ENCODE results near the gene KCNC4.

DNA sequence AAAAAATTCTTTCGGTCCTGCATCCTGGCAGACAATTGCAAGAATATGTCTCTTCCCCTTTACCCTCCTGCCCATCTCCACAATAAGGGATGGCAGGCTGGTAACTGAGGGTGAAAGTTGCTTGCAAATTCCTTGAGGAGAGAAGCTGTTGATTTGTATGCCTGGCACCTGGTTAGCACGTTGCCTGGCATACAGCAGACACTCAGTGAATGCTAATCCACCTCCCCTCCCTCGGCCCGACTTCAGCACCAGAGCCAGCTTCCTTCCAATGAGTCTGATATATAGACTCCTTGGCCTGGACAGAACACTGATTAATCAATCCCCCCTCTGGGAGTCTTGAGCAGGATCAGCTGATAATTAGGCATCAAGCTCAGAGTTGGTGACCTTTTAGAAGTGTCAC lies 39.1 kb downstream of the KCNC4 start:
- TF ChIP-seq POLR2A (IDR thresholded peaks at IDR 0.05; ENCODE audit: low read depth) = no peak
- TF ChIP-seq, protein P1, sequence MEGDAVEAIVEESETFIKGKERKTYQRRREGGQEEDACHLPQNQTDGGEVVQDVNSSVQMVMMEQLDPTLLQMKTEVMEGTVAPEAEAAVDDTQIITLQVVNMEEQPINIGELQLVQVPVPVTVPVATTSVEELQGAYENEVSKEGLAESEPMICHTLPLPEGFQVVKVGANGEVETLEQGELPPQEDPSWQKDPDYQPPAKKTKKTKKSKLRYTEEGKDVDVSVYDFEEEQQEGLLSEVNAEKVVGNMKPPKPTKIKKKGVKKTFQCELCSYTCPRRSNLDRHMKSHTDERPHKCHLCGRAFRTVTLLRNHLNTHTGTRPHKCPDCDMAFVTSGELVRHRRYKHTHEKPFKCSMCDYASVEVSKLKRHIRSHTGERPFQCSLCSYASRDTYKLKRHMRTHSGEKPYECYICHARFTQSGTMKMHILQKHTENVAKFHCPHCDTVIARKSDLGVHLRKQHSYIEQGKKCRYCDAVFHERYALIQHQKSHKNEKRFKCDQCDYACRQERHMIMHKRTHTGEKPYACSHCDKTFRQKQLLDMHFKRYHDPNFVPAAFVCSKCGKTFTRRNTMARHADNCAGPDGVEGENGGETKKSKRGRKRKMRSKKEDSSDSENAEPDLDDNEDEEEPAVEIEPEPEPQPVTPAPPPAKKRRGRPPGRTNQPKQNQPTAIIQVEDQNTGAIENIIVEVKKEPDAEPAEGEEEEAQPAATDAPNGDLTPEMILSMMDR (IDR thresholded peaks at IDR 0.05) = no peak
